Epithelial cell of esophagus (primary cell): ENCODE data around the gene GUK1.
A peak's percentile ranks its signal among the peaks of the same experiment; 100 is the strongest.

Experiments
- DNase-seq: peaks from one replicate; pipeline ENCODE4 v3.0.0; 2010; ENCODE audit warnings: low read depth
- H3K4me3 ChIP-seq: 2 replicates; pipeline ENCODE4 v1.5.1; 2011; ENCODE audit warnings: mild to moderate bottlenecking, low read length, control low read depth
- TF ChIP-seq, protein P1 (sequence below): IDR thresholded peaks from 2 replicates; pipeline ENCODE4 v1.5.1; 2011; ENCODE audit warnings: low read depth, mild to moderate bottlenecking, low read length, control low read depth, inconsistent platforms; ENCODE audit not compliant: insufficient read depth; ENCODE audit errors: missing control alignments

The GUK1 gene

DNA sequence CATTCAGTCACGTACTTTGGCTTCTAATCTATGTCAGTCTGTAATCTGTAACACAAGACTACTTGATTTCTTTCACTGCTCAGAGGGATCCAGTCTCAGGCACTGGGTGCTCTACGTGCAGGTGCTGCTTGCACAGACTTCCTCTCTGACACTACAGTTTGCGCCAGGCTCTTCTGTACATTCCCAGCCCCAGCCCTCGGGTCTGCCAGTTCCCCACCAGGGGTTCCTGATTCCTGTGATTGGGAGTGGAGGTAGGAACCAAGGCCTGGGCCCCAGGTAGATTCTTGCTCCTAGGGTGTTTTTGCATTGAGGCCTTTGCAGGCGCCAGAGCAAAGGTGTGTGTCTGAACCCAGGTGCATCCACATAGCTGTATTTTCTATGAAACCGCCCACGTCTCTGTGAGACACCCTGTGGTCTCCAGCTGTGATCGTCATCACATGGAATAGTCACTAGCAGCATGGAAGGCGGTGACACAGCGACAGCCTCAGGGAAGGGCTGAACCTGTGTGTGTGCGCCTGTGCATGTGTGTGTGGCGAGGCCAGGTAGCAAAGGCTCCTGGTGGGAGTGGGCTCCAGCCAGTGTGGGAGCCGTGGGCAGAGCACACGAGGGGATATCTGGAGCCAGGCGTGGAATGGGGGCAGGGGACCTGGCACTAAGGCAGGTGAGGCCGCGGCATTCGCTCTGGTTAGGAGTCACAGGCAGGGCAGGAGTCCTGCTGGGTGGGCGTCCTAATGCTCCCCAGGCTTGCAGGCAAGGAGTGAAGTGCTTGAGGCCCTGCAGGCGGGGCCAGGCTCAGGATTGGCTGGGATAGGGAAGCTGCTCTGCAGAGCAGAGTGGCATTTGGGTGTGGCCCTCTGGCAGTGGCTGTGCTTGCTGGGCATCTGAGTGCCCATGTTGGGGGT, 14.8 kb downstream of the GUK1 start:
- DNase-seq, result peak; percentile 63
- TF ChIP-seq, protein P1, sequence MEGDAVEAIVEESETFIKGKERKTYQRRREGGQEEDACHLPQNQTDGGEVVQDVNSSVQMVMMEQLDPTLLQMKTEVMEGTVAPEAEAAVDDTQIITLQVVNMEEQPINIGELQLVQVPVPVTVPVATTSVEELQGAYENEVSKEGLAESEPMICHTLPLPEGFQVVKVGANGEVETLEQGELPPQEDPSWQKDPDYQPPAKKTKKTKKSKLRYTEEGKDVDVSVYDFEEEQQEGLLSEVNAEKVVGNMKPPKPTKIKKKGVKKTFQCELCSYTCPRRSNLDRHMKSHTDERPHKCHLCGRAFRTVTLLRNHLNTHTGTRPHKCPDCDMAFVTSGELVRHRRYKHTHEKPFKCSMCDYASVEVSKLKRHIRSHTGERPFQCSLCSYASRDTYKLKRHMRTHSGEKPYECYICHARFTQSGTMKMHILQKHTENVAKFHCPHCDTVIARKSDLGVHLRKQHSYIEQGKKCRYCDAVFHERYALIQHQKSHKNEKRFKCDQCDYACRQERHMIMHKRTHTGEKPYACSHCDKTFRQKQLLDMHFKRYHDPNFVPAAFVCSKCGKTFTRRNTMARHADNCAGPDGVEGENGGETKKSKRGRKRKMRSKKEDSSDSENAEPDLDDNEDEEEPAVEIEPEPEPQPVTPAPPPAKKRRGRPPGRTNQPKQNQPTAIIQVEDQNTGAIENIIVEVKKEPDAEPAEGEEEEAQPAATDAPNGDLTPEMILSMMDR, result no peak
- no peak overlapping the region for H3K4me3 ChIP-seq

DNA sequence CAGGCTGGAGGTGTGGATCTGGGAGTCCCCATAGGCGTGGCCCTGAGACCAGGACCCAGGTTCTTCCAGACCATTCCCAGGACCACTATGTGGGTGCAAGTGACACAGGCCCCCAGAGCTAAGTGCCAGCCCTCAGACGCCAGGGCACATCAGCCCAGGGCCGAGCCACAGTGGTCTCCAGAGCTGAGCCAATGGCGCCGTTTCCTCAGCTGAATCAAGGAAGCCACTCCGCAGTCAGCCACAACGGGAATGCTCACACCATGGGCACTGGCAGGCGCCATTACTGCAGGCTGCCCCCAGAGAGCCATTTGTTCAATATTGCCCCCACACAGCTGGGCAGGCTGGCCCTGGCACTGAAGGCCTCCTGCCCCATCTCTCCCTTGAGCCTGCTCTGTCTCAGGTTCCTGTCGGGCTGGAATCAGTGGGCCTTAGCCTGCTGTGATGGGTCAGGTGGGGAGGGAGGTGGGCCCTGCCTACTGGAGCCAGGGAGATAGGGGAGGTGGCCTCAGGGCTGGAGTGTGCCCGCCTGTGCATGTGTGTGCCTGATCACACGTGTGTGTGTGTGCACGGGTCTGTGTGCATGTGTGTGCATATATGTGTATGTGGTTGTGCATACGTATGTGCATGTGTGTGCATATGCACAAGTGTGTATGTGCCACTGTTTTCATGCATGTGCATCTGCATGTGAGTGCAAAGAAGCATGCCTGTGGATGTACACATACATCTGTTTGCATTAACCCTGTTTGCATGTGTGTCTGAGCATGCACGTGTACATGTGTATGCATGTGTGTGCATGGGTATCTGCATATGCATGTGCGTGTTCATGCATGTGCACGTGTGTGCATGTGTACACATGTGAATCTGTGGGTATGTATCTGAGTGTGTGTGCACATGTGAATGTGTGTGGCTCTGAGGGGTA, 15.8 kb downstream of the GUK1 start:
- H3K4me3 ChIP-seq, result no peak overlapping the region
- DNase-seq, result no peak
- TF ChIP-seq, protein P1, result no peak

DNA sequence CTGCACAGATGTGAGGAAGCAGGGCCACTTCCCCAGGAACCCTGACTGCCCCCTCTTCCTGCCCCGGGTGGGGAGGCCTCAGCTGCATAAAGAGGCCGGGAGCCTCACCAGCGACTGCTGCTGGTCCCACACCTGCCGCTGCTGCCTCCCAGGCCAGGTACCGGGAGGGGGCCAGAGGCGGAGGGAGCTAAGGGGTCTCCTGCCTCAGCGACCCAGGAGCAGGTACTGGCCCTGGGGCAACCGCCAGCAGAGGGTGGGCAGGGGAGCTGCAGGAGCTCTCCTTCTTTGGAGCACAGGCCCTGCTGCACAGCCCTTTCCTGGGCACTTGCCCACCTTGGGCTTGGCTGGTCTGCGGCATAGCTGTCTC, 16.4 kb downstream of the GUK1 start:
- TF ChIP-seq, protein P1, result no peak
- H3K4me3 ChIP-seq, result no peak overlapping the region
- DNase-seq, result no peak

DNA sequence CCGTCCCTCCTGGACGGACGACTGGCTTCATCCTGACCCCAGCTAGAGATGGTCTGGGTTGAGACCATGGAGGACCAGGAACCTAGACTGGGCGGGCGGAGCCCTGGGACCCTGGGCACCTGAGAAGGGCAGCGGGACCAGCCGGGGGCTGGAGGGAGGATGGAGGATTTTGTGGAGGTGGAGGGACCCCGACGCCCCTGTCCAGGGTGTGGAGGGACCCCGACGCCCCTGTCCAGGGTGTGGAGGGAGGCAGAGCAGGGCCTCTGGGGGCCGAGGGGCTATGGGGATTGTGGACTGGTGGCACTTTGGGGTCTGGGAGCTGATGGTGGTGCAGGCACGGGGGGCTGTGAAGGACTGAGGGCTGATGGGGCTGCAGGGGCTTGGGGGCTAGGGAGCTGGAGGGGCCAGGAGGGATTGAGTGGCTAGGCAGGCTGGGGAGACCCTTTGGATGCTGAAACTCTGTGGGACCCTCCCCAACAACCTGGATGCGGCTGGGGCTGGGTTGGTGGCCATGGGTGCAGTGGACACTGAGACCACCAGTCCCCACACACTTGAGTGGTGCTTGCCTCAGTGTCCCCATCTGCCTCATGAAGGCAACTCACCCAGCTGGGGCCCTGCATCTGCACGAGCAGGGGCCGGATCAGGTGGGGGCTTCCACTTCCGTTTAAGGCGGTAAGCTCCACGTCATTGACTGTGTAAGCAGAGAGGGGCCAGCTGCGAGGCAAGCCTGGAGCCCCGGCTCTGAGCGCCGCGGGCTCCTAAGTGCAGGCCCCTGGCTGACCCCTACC, 17.1 kb downstream of the GUK1 start:
- no peak overlapping the region for H3K4me3 ChIP-seq
- TF ChIP-seq, protein P1, result no peak
- no peak for DNase-seq

DNA sequence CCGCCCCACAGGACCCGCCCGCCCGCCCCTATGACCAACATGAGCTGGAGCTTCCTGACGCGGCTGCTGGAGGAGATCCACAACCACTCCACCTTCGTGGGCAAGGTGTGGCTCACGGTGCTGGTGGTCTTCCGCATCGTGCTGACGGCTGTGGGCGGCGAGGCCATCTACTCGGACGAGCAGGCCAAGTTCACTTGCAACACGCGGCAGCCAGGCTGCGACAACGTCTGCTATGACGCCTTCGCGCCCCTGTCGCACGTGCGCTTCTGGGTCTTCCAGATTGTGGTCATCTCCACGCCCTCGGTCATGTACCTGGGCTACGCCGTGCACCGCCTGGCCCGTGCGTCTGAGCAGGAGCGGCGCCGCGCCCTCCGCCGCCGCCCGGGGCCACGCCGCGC, 17.6 kb downstream of the GUK1 start:
- H3K4me3 ChIP-seq, result no peak overlapping the region
- no peak for DNase-seq
- TF ChIP-seq, protein P1, result no peak

DNA sequence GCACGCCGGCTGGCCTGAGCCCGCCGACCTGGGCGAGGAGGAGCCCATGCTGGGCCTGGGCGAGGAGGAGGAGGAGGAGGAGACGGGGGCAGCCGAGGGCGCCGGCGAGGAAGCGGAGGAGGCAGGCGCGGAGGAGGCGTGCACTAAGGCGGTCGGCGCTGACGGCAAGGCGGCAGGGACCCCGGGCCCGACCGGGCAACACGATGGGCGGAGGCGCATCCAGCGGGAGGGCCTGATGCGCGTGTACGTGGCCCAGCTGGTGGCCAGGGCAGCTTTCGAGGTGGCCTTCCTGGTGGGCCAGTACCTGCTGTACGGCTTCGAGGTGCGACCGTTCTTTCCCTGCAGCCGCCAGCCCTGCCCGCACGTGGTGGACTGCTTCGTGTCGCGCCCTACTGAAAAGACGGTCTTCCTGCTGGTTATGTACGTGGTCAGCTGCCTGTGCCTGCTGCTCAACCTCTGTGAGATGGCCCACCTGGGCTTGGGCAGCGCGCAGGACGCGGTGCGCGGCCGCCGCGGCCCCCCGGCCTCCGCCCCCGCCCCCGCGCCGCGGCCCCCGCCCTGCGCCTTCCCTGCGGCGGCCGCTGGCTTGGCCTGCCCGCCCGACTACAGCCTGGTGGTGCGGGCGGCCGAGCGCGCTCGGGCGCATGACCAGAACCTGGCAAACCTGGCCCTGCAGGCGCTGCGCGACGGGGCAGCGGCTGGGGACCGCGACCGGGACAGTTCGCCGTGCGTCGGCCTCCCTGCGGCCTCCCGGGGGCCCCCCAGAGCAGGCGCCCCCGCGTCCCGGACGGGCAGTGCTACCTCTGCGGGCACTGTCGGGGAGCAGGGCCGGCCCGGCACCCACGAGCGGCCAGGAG, 18.3 kb downstream of the GUK1 start:
- no peak for DNase-seq
- no peak overlapping the region for H3K4me3 ChIP-seq
- TF ChIP-seq, protein P1, result no peak
